Right lobe of liver (tissue), 6 donors: Measurements from ENCODE around the gene POT1. TPM values are rescaled to one million over a fixed set of nuclear protein-coding genes. Genes with fewer than 3 reads are reported as not detected.
A peak's percentile ranks its signal among the peaks of the same experiment; 100 is the strongest.
"Not testable (repeated sequence)": the region's sequence is repeated elsewhere in the genome, so short reads cannot be mapped to it uniquely, and the experiment has no call there.

Experiments
- ATAC-seq, 4 donors: fragments of 200-7000 bp; cut with Tn5 transposase; one replicate each; pipeline ENCODE4 v1.9.1; 2020; ENCODE audit warnings: mild to moderate bottlenecking in 4 of 4, moderate library complexity in 4 of 4
- DNase-seq, 3 donors: peaks; one replicate each; pipeline ENCODE4 v3.0.0-alpha.2; 2020
- H3K27ac ChIP-seq, 3 donors: fragments of 200-600 bp; one replicate each; pipeline ENCODE4 v1.8.0; 2022
- H3K27me3 ChIP-seq, 2 donors: fragments of 200-600 bp; one replicate each; pipeline ENCODE4 v1.8.0; 2022
- H3K36me3 ChIP-seq, 4 donors: fragments of 200-600 bp; sonication (generic) in 1 of 4; one replicate each; pipeline versions ENCODE4 v1.5.1 to v1.8.0; 2017 to 2022; ENCODE audit warnings: control low read depth in 1 of 4
- H3K4me1 ChIP-seq, 4 donors: fragments of 200-600 bp; sonication (generic) in 1 of 4; one replicate each; pipeline versions ENCODE4 v1.5.1 to v1.8.0; 2017 to 2022; ENCODE audit warnings: control low read depth in 1 of 4
- H3K4me3 ChIP-seq, 3 donors: fragments of 200-600 bp; one replicate each; pipeline ENCODE4 v1.8.0; 2022
- H3K9me3 ChIP-seq, 4 donors: fragments of 200-600 bp; sonication (generic) in 1 of 4; one replicate each; pipeline versions ENCODE4 v1.5.1 to v1.8.0; 2017 to 2022; ENCODE audit warnings: control low read depth in 1 of 4
- CTCF ChIP-seq, 4 donors: fragments of 200-600 bp in 3 of 4; fragments of 450-650 bp in 1 of 4; IDR thresholded peaks; one replicate each; pipeline versions ENCODE4 v1.5.1 to v1.8.0; 2016 to 2022; ENCODE audit warnings: antibody characterized with exemption in 4 of 4, mild to moderate bottlenecking in 2 of 4
- POLR2A ChIP-seq: fragments of 450-650 bp; IDR thresholded peaks from one replicate; pipeline ENCODE4 v1.6.1; 2017; ENCODE audit warnings: antibody characterized with exemption, mild to moderate bottlenecking
- WGBS: methylation state at CpG from one replicate; pipeline ENCODE4 v1.1.6; 2018; ENCODE audit warnings: low coverage, low lambda C conversion rate; ENCODE audit not compliant: insufficient coverage; ENCODE audit errors: missing lambda C conversion rate; 5-methylcytosine and 5-hydroxymethylcytosine counted together
- intact Hi-C, 2 donors: fragments of 100-400 bp; cut with DNase I; formaldehyde crosslinking; loops; one replicate each; pipeline versions ENCODE4 v1.11.2 to v1.14.1; 2022
- long read RNA-seq: library from polyadenylated mRNA; unstranded; transcript quantifications from one replicate; pipeline ENCODE4 v2.0.0, GENCODE V29; 2019
- total RNA-seq, 6 experiments: library from RNA; depleted of rRNA in 2 of 6; stranded (reverse); fragments of >200 nt in 2 of 6; fragmentation: NEBNext Ultra II Directional in 3 of 6; extraction: Animal tissue kit (Norgen Biotek cat#: 25700) in 3 of 6; gene quantifications; one replicate each; pipeline versions ENCODE4 v1.1.0 to v1.2.4, GENCODE V29; 2016 to 2023
- donor health status: DM: no; HTN: yes; CAD: no.
- donor health status: DM: no; HTN: no; CAD: no.
- donor health status: DM: no; HTN: no; CAD: no.
- donor health status: DM: no; HTN: yes; CAD: no.
- donor health status: DM: no; HTN: yes; CAD: no.

POT1 gene
- total RNA-seq: 10 to 100 TPM in 3 of 6 experiments, 1 to 10 TPM in 3; 7.8 to 12.4 (median 10.0) TPM
- long read RNA-seq, full-length matches to known transcripts: 1 of 1 reads
- long read RNA-seq, partial matches to known transcripts: 0 of 1 reads
- long read RNA-seq, other reads (novel, unspliced or antisense): 0 of 1 reads

GRCh38 chr7:124929467-124930172, at the start of gene POT1:
Gene POT1, minus strand, starts transcription at chr7:124929825. Its CDS starts 32,652 bp downstream, at chr7:124897173.
- Histone ChIP-seq H3K27me3 (no peaks in the 10 kb centered on the region), H3K4me1 (peaks cover 0 to 10% (median 3%) of the 10 kb centered on the region in 4 donors), H3K4me3 (peak within 1 kb of the TSS; percentile 44 to 76 (median 61)), H3K27ac (peak within 1 kb of the TSS; percentile 55 to 93 (median 77)), H3K36me3 (no peaks in the 10 kb centered on the region), H3K9me3 (no peaks in the 10 kb centered on the region)
- intact Hi-C loops: no loop called here
- TF ChIP-seq POLR2A: peak; percentile 42
- TF ChIP-seq CTCF (IDR thresholded peaks at IDR 0.05): no peak
- under 1% methylated on average over 27 of the region's 45 CpGs for WGBS
- peak; percentile 99 for DNase-seq
- peak; percentile 99 to 100 (median 100) for ATAC-seq

- intact Hi-C loops, H3K27me3 ChIP-seq, DNase-seq, H3K4me1 ChIP-seq, H3K36me3 ChIP-seq, H3K4me3 ChIP-seq, H3K9me3 ChIP-seq, ATAC-seq, H3K27ac ChIP-seq: not testable (repeated sequence)
- 51% methylated on average over 3 of the region's 3 CpGs for WGBS
Observed at GRCh38 chr7:124975131-124975530, 45.5 kb upstream of the POT1 start.

- no peaks in the 10 kb centered on the region for H3K36me3 ChIP-seq
- no peak overlapping the region for H3K4me3 ChIP-seq
- H3K4me1 ChIP-seq: no peaks in the 10 kb centered on the region
- intact Hi-C loops: no loop called here
- 78% methylated on average over 4 of the region's 4 CpGs for WGBS
- ATAC-seq (no peak), DNase-seq (no peak)
- no peaks in the 10 kb centered on the region for H3K27me3 ChIP-seq
- no peaks in the 10 kb centered on the region for H3K9me3 ChIP-seq
- no peak overlapping the region for H3K27ac ChIP-seq
- TF ChIP-seq POLR2A (no peak), CTCF (IDR thresholded peaks at IDR 0.05) (no peak)
Observed at GRCh38 chr7:124965553-124965952, 35.9 kb upstream of the POT1 start.

GRCh38 chr7:124959676-124960075, 30.1 kb upstream of the POT1 start:
- WGBS: 77% methylated on average over 1 of the region's 1 CpG
- Histone ChIP-seq H3K9me3 (no peaks in the 10 kb centered on the region), H3K4me1 (no peaks in the 10 kb centered on the region), H3K36me3 (no peaks in the 10 kb centered on the region), H3K27ac (no peak overlapping the region), H3K4me3 (no peak overlapping the region), H3K27me3 (no peaks in the 10 kb centered on the region)
- TF ChIP-seq CTCF (IDR thresholded peaks at IDR 0.05) (no peak), POLR2A (no peak)
- intact Hi-C loops: no loop called here
- ATAC-seq: no peak
- no peak for DNase-seq

- no CpG with 5 or more reads among the region's 1 CpG for whole genome bisulfite sequencing
- intact Hi-C loops, DNase-seq, ATAC-seq, H3K36me3 ChIP-seq, H3K27ac ChIP-seq, H3K4me1 ChIP-seq, H3K4me3 ChIP-seq, H3K27me3 ChIP-seq, H3K9me3 ChIP-seq: not testable (repeated sequence)
Observed at GRCh38 chr7:124957952-124958351, 28.3 kb upstream of the POT1 start.
